Measurements from ENCODE around the gene NCCRP1.

Gene NCCRP1

DNA sequence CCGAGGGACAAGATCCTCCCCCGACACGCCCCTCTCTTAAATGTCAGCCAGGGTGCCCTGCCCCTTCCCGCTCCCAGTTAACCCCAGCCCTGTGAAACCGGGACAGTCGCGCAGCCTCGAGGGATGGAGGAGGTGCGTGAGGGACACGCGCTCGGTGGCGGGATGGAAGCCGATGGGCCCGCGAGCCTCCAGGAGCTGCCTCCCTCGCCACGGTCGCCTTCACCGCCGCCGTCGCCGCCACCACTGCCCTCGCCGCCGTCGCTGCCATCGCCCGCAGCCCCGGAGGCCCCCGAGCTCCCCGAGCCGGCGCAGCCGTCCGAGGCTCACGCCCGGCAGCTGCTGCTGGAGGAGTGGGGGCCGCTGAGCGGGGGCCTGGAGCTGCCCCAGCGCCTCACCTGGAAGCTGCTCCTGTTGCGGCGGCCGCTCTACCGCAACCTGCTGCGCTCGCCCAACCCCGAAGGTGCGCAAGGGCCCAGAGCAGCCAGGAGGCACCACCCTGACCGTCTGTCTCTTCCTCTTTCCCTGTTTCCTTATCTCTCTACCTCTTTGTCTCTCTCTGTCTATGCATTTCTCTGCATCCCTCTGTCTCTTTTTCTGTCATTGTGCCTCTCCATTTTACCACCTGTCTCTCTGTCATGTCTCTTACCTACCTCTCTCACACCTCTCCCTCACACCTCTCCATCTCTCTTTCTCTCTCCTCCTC is at the start of gene NCCRP1:
NCCRP1 (plus strand) TSS at position 105 of the 703 bp plus-strand sequence; CDS start at position 124, 19 bp downstream.
- no peak for DNase-seq

DNA sequence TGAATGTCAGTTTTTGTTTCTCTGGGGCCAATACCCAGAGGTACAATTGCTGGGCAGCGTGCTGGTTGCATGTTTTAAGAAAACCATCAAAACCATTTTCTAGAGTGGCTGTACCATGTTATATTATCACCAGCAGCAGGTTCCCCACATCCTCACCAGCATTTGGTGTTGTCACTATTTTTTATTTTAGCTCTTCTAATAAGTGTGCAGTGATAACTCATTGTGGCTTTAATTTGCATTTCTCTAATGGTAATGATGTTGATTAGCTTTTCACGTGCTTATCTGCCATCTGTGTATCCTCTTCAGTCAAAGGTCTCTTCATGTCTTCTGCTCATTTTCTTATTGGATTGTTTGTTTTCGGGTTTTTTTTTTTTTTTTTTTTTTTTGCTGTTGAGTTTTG is 49.3 kb upstream of the NCCRP1 start:
- no peak for DNase-seq

GRCh38 chr19:39148939-39149529 is 47.7 kb upstream of the NCCRP1 start:
- DNase-seq: no peak

GRCh38 chr19:39150235-39150634 is 46.5 kb upstream of the NCCRP1 start:
- no peak for DNase-seq

DNA sequence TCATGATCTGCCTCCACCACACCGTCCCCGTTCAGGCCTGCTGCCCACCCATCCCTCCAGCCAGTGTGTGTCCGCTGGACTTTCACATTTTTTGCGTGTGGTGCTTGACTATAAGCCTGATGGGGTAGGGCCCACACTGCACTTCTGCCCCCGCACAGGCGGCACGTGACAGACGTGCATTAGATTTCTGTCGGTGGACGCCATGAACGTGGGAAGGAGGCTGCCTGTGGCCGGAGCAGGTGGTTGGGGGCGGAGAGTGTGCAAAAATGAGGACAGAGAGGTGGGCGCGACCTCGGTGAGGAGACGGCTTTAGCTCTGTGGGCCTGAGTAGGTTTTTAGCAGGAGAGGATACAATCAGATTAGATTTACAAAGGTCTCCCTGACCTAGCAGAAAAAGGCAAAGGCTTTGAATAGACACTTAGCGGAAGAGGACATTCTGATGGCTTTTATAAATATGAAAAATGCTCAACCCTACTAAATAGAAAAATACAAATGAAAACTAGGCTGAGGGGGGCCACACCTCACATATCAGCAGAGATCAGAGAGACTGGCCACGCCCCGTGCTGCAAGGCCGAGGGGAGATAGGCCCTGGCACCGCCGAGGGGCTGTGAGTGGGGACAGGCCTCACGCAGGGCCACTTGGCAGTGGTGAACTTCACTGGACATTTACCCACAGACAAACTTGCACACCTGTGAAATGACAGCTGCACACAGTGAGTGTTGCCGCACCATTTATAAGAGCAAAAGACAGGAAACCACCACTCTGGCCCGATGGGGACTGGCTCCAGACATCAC is 45.8 kb upstream of the NCCRP1 start:
- no peak for DNase-seq

GRCh38 chr19:39152066-39152465 is 44.7 kb upstream of the NCCRP1 start:
- DNase-seq: no peak

GRCh38 chr19:39154100-39154628 is 42.6 kb upstream of the NCCRP1 start:
- DNase-seq: no peak

GRCh38 chr19:39154629-39155100 is 42.1 kb upstream of the NCCRP1 start:
- DNase-seq: no peak

DNA sequence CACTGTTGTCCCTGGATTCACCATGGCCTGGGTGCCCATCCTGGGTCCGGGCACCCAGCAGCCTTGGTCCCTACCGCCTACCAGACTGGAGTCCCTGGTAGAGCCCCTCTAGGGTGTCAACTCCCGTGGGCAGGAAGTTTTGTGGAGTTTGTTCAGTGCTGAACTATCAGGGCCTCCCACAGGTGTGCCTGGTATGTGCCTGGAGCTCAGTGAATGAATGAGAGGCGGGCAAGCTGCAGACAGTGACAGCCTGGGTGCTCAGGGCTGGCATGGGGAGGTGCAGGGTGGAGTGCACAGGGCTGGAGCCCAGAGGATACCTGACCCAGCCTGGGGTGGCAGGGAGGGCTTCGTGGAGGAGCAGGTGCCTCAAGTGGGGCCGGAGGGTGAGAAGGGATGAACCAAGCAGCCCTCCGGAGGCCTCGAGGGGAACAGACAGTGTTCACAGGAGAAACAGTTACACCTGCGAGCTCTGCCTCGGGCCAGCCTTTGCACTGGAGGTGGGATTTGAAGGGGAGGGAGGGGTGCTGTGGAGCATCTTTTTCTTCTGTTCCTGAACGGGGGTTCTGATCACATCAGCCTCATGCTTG is 41.6 kb upstream of the NCCRP1 start:
- no peak for DNase-seq

- DNase-seq: no peak
These were observed 41.0 kb upstream of the NCCRP1 start for GRCh38 chr19:39155741-39156140.

GRCh38 chr19:39156326-39157230 is 40.2 kb upstream of the NCCRP1 start:
- no peak for DNase-seq

DNA sequence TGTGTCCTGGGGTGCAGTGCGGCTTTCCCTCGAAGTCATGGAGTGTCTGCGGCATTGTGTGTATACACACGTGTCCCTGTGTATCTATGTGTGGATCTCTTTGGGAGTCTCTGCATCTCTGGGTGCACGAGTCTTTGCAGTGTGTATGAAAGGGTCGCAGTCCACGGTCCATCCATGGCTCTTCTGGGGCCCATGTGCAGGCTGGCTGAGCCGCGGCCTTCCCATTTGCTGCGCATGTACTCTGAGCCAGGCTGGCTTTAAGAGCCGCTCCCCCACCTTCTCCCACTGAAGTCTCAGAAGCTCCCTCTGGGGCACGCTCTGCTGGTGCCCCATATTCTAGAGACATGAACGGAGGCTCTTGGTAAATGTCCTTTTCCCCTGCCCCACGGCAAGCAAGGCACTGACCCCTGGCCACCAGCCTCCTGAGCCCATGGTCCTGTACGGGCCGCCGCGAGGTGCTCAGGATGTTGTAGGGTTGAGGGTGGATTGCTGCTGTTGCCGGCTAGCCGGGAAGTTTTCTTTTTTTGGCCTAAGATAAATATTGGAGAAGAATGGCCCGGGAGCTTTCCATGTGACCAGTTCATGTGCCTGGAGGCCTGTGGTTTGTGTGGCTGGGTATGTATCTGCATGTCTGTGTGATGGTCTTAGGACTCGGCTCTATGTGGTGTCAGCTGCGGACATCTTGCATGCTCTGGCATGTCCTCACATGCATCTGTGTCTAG is 39.3 kb upstream of the NCCRP1 start:
- no peak for DNase-seq

GRCh38 chr19:39157997-39158389 is 38.8 kb upstream of the NCCRP1 start:
- no peak for DNase-seq

- DNase-seq: no peak
These were observed 38.0 kb upstream of the NCCRP1 start for GRCh38 chr19:39158646-39159260.

GRCh38 chr19:39160523-39160861 is 36.3 kb upstream of the NCCRP1 start:
- DNase-seq: no peak

GRCh38 chr19:39160889-39161672 is 35.7 kb upstream of the NCCRP1 start:
- no peak for DNase-seq

- DNase-seq: no peak
These were observed 34.2 kb upstream of the NCCRP1 start for GRCh38 chr19:39162441-39163043.

DNA sequence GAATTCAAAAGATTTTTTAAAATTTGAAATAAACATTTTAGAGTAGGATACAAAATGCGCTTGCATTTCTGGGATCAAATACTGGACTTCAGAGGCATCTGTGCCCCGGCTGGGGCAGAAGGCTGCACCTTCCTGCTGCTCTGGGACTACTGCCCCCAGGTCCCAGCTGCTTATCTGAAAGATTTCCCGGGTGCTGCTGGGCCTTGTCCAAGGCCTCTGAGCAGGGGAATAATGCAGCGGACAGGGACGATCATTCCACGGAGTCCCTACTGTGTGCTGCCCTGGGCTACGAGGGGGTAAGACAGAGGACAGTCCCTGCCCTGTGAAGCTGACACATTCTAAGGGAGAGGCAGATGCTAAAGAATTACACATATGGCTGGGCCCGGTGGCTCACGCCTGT is 33.1 kb upstream of the NCCRP1 start:
- DNase-seq: no peak

- no peak for DNase-seq
These were observed 32.5 kb upstream of the NCCRP1 start for GRCh38 chr19:39164289-39164688.

DNA sequence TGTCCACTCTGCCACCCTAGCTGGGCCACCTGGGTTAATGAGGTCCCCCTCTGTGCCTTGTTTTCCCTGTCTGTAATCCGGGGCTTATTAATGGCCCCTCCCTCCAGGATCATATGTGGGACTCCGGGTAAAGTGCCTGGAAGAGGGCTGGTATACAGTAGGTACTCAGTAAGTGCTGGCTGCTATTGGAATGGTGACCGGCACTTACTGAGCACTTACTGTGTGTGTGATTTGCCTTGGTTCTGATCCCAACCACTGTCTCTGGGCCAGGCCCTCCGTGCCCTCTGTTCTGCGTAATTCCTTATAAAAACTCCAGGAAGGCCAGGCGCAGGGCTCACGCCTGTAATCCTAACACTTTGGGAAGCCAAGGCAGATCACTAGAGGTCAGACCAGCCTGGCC is 30.9 kb upstream of the NCCRP1 start:
- DNase-seq: no peak
